Endothelial cell of umbilical vein (primary cell): ENCODE data around the gene HSPG2. TPM values are rescaled to one million over a fixed set of nuclear protein-coding genes. Genes with fewer than 3 reads are reported as not detected.

Source experiments
- BruUV-seq: library from RNA; stranded (reverse); fragments of 400-500 nt; replicated peaks from 2 replicates; lab custom pipeline; 2021; lab: Mats Ljungman, UMichigan
- CTCF ChIA-PET: fragments of 300-600, 350-600 bp; sonication (Branson Sonifier 250); formaldehyde crosslinking; loops from one replicate; lab custom pipeline; 2021; ENCODE audit warnings: antibody characterized with exemption, inconsistent platforms; lab: Charles Lee
- POLR2A ChIA-PET: fragments of 300-600, 350-600 bp; sonication (Branson Sonifier 250); formaldehyde crosslinking; loops from one replicate; lab custom pipeline; 2021; ENCODE audit warnings: antibody characterized with exemption, inconsistent platforms; lab: Charles Lee
- DNase-seq: peaks from one replicate; pipeline ENCODE4 v3.0.0-alpha.2; 2011; ENCODE audit warnings: low read depth, low spot score
- FAIRE-seq: peaks from 2 replicates; lab custom pipeline; 2011; peaks lifted over from hg19 to GRCh38; lab: Jason Lieb, UNC
- H2AFZ ChIP-seq: 2 replicates; pipeline ENCODE4 v1.6.0; 2012; ENCODE audit warnings: low read depth, low read length, control low read depth, inconsistent platforms
- H3K27ac ChIP-seq: 2 replicates; pipeline ENCODE4 v1.5.1; 2011; ENCODE audit warnings: low read depth, mild to moderate bottlenecking, control low read depth, low read length, moderate library complexity; ENCODE audit not compliant: insufficient read depth
- H3K27me3 ChIP-seq, 2 experiments: 2 replicates each; pipeline versions ENCODE4 v1.6.0 to v1.6.1; 2011; ENCODE audit warnings: low read length in 2 of 2, mixed read lengths in 1 of 2; ENCODE audit not compliant: control insufficient read depth in 2 of 2, insufficient read depth in 2 of 2
- H3K36me3 ChIP-seq, 2 experiments: 2 replicates in 1 of 2; 3 replicates in 1 of 2; pipeline ENCODE4 v1.5.1; 2011; ENCODE audit warnings: low read length in 2 of 2, mild to moderate bottlenecking in 1 of 2, moderate library complexity in 1 of 2; ENCODE audit not compliant: control insufficient read depth in 2 of 2, insufficient read depth in 2 of 2; ENCODE audit errors: extremely low read depth in 1 of 2
- H3K4me1 ChIP-seq: 3 replicates; pipeline ENCODE4 v1.5.1; 2011; ENCODE audit warnings: mild to moderate bottlenecking, low read length; ENCODE audit not compliant: control insufficient read depth, insufficient read depth; ENCODE audit errors: extremely low read depth
- H3K4me2 ChIP-seq: 2 replicates; pipeline ENCODE4 v1.6.1; 2011; ENCODE audit warnings: low read length, control low read depth, mixed read lengths; ENCODE audit not compliant: insufficient read depth
- H3K4me3 ChIP-seq, 3 experiments: fragments of 200-600 bp in 1 of 3; sonication (generic), shearing (Covaris generic) in 1 of 3; replicated peaks in 1 of 3; 2 replicates each; pipeline ENCODE4 v1.5.1; 2011 to 2016; ENCODE audit warnings: control low read depth in 3 of 3, low read length in 3 of 3, mild to moderate bottlenecking in 2 of 3, inconsistent platforms in 1 of 3, low read depth in 1 of 3, moderate library complexity in 1 of 3; ENCODE audit not compliant: insufficient read depth in 1 of 3
- H3K79me2 ChIP-seq: 2 replicates; pipeline ENCODE4 v1.6.0; 2012; ENCODE audit warnings: low read length, inconsistent platforms; ENCODE audit not compliant: control insufficient read depth, insufficient read depth
- H3K9ac ChIP-seq: replicated peaks from 2 replicates; pipeline ENCODE3; 2011; ENCODE audit warnings: low read length, control low read depth; ENCODE audit not compliant: insufficient read depth; ENCODE audit errors: extremely low read depth
- H3K9me1 ChIP-seq: replicated peaks from 3 replicates; pipeline ENCODE4 v1.6.0; 2011; ENCODE audit warnings: mild to moderate bottlenecking, low read length; ENCODE audit not compliant: control insufficient read depth, insufficient read depth; ENCODE audit errors: extremely low read depth
- H3K9me3 ChIP-seq: replicated peaks from 2 replicates; pipeline ENCODE4 v1.5.1; 2012; ENCODE audit warnings: low read length, inconsistent platforms; ENCODE audit not compliant: control insufficient read depth, insufficient read depth
- H4K20me1 ChIP-seq: replicated peaks from 2 replicates; pipeline ENCODE3; 2011; ENCODE audit warnings: mild to moderate bottlenecking, low read length; ENCODE audit not compliant: control insufficient read depth, insufficient read depth; ENCODE audit errors: extremely low read depth
- CTCF ChIP-seq, 2 donors: IDR thresholded peaks; 1 replicate in 1 of 2; 2 replicates in 1 of 2; pipeline ENCODE4 v1.5.1; 2011; ENCODE audit warnings: low read length in 2 of 2, mild to moderate bottlenecking in 2 of 2, moderate library complexity in 2 of 2, control low read depth in 1 of 2, inconsistent platforms in 1 of 2, low read depth in 1 of 2; ENCODE audit not compliant: insufficient read depth in 1 of 2; ENCODE audit errors: extremely low read depth in 1 of 2
- EZH2 ChIP-seq: IDR thresholded peaks from 2 replicates; pipeline ENCODE4 v1.6.1; 2012; ENCODE audit warnings: borderline replicate concordance, low read depth, mild to moderate bottlenecking, moderate library complexity, low read length, inconsistent platforms; ENCODE audit not compliant: severe bottlenecking
- FOS ChIP-seq: IDR thresholded peaks from 2 replicates; pipeline ENCODE4 v1.6.1; 2011; ENCODE audit warnings: mild to moderate bottlenecking, low read length, moderate library complexity, borderline replicate concordance; ENCODE audit not compliant: insufficient read depth
- GATA2 ChIP-seq: IDR thresholded peaks from 2 replicates; pipeline ENCODE4 v1.7.0; 2011; ENCODE audit warnings: low read depth, mild to moderate bottlenecking, moderate library complexity, mixed read lengths, low read length; ENCODE audit not compliant: insufficient read length, insufficient read depth
- JUN ChIP-seq: IDR thresholded peaks from 2 replicates; pipeline ENCODE4 v1.6.1; 2011; ENCODE audit warnings: borderline replicate concordance, low read depth; ENCODE audit not compliant: insufficient read length, insufficient read depth
- MAX ChIP-seq: IDR thresholded peaks from 2 replicates; pipeline ENCODE4 v1.6.1; 2011; ENCODE audit not compliant: insufficient read depth, insufficient read length
- MYC ChIP-seq: IDR thresholded peaks from one replicate; pipeline ENCODE4 v1.6.1; 2011; ENCODE audit warnings: mild to moderate bottlenecking, low read depth, low read length
- POLR2A ChIP-seq: IDR thresholded peaks from 2 replicates; pipeline ENCODE4 v1.6.1; 2012; ENCODE audit warnings: low read depth, mild to moderate bottlenecking, control low read depth, low read length
- POLR2AphosphoS5 ChIP-seq: IDR thresholded peaks from 2 replicates; pipeline ENCODE4 v1.6.1; 2012; ENCODE audit warnings: low read depth, mild to moderate bottlenecking, control low read depth, low read length, moderate library complexity; ENCODE audit not compliant: insufficient read depth
- dilution Hi-C: fragments of 300-500 bp; cut with MboI; formaldehyde crosslinking; loops from one replicate; pipeline ENCODE4 v1.15.0; 2019; ENCODE audit warnings: low sequenced_read_pairs; ENCODE audit not compliant: extremely low pct_ligation_motif_present
- intact Hi-C: fragments of 100-400 bp; cut with micrococcal nuclease; formaldehyde crosslinking; loops from one replicate; pipeline ENCODE4 v1.10.0; 2022
- polyA plus RNA-seq, 4 experiments: library from polyadenylated mRNA; depleted of rRNA in 3 of 4; stranded (reverse) in 3 of 4; unstranded in 1 of 4; fragments of >200 nt; gene quantifications; 2 replicates each; pipeline versions ENCODE4 v1.2.1 to v1.2.3, GENCODE V29; 2011 to 2012; ENCODE audit warnings: missing spikeins in 1 of 4
- total RNA-seq: library from RNA; stranded (reverse); gene quantifications from 2 replicates; pipeline ENCODE4 v1.2.3, GENCODE V29; 2021

HSPG2 gene
- total and polyA plus RNA-seq, 2 donors (not counting 3 experiments of a cell fraction or from before 2014, with no cell fraction given), result 734 to 3,499 TPM

- TF ChIP-seq JUN (peak; percentile 49), FOS (peak; percentile 87), POLR2AphosphoS5 (no peak)
These were observed 136.0 kb downstream of the HSPG2 start for GRCh38 chr1:21801100-21801499.

GRCh38 chr1:21799730-21800129, 137.4 kb downstream of the HSPG2 start:
- Histone ChIP-seq H3K4me2 (no peak overlapping the region), H3K9me3 (no peaks in the 10 kb centered on the region), H3K27ac (no peak overlapping the region), H3K4me1 (no peaks in the 10 kb centered on the region), H2AFZ (no peak overlapping the region), H3K36me3 (no peaks in the 10 kb centered on the region), H3K27me3 (no peaks in the 10 kb centered on the region), H3K9me1 (no peaks in the 10 kb centered on the region), H3K9ac (no peak overlapping the region), H4K20me1 (no peaks in the 10 kb centered on the region), H3K79me2 (no peaks in the 10 kb centered on the region), H3K4me3 (no peak overlapping the region)
- FAIRE-seq (no peak), DNase-seq (no peak)
- intact Hi-C loops, result no loop called here
- no peak for TF ChIP-seq EZH2
- no peak for TF ChIP-seq POLR2A
- no peak for TF ChIP-seq CTCF (IDR thresholded peaks at IDR 0.05; ENCODE audit: extremely low read depth in 1 of 2, insufficient read depth in 1 of 2, low read depth in 1 of 2, low read length in 2 of 2)
- TF ChIP-seq GATA2, result no peak
- no peak for TF ChIP-seq MAX
- TF ChIP-seq POLR2AphosphoS5, result no peak
- TF ChIP-seq FOS, result no peak
- TF ChIP-seq JUN, result no peak
- no peak for TF ChIP-seq MYC
- dilution Hi-C loops, result no loop called here
- no TSS peak for BruUV-seq
- ChIA-PET CTCF (interaction anchor here (1.1 to 1.4 kb wide), 2 partner anchors 11 to 18 kb away, joined by 3 to 4 read pairs; no protein-coding TSS in a partner anchor), POLR2A (no interaction called here)

More at GRCh38 chr1:21801100-21801499, 136.0 kb downstream of the HSPG2 start:
- no peak overlapping the region for H2AFZ ChIP-seq
- H3K79me2 ChIP-seq, result no peaks in the 10 kb centered on the region
- no peak overlapping the region for H3K9ac ChIP-seq
- H3K9me3 ChIP-seq, result no peaks in the 10 kb centered on the region
- dilution Hi-C loops, result no loop called here
- ChIA-PET POLR2A (no interaction called here), CTCF (interaction anchor here (1.4 to 1.7 kb wide), 2 partner anchors 9 to 11 kb away, joined by 4 read pairs; partner anchors contain the start of gene LDLRAD2)
- H3K27me3 ChIP-seq, result no peaks in the 10 kb centered on the region
- H3K9me1 ChIP-seq, result no peaks in the 10 kb centered on the region
- H3K27ac ChIP-seq, result no peak overlapping the region
- H3K36me3 ChIP-seq, result no peaks in the 10 kb centered on the region
- DNase-seq (peak; percentile 37), FAIRE-seq (no peak)
- H3K4me2 ChIP-seq, result no peak overlapping the region
- intact Hi-C loops, result no loop called here
- no peaks in the 10 kb centered on the region for H4K20me1 ChIP-seq
- no peaks in the 10 kb centered on the region for H3K4me1 ChIP-seq
- BruUV-seq, result no TSS peak
- H3K4me3 ChIP-seq, result no peak overlapping the region
